ENCODE measurements around the gene PLCB1.

Gene PLCB1

GRCh38 chr20:8305449-8305978 is 173.4 kb downstream of the PLCB1 start:
- Histone ChIP-seq H3K27ac (ENCODE audit: low read depth, low read length, poor library complexity, severe bottlenecking) (peak overlapping the region; percentile 10), H3K27me3 (ENCODE audit: insufficient read depth, low read length) (no peaks in the 10 kb centered on the region), H3K36me3 (ENCODE audit: insufficient read depth, low read length) (no peaks in the 10 kb centered on the region), H3K4me2 (ENCODE audit: low read length) (no peak overlapping the region), H3K79me2 (ENCODE audit: insufficient read depth, low read length) (no peaks in the 10 kb centered on the region), H4K20me1 (ENCODE audit: insufficient read depth, low read length) (no peaks in the 10 kb centered on the region), H2AFZ (ENCODE audit: low read length) (no peak overlapping the region), H3K9ac (ENCODE audit: low read length) (no peak overlapping the region), H3K9me3 (ENCODE audit: low read length) (no peaks in the 10 kb centered on the region), H3K4me3 (ENCODE audit: low read depth, low read length, poor library complexity, severe bottlenecking) (no peak overlapping the region), H3K4me1 (ENCODE audit: insufficient read depth, low read length, severe bottlenecking) (peaks cover 27% of the 10 kb centered on the region), H3K9me2 (ENCODE audit: low read depth, low read length) (no peaks in the 10 kb centered on the region), H3F3A (ENCODE audit: insufficient read depth, low read length) (no peaks in the 10 kb centered on the region)
- TF ChIP-seq EZH2 (IDR thresholded peaks at IDR 0.05; ENCODE audit: borderline replicate concordance, low read length) (no peak), CTCF (IDR thresholded peaks at IDR 0.05; ENCODE audit: low read length) (peak; percentile 86)

- H3K9ac ChIP-seq (ENCODE audit: low read length) = no peak overlapping the region
- no peak overlapping the region for H3K27ac ChIP-seq (ENCODE audit: low read depth, low read length, poor library complexity, severe bottlenecking)
- H3K36me3 ChIP-seq (ENCODE audit: insufficient read depth, low read length) = no peaks in the 10 kb centered on the region
- no peaks in the 10 kb centered on the region for H3K79me2 ChIP-seq (ENCODE audit: insufficient read depth, low read length)
- H3K27me3 ChIP-seq (ENCODE audit: insufficient read depth, low read length) = no peaks in the 10 kb centered on the region
- TF ChIP-seq CTCF (IDR thresholded peaks at IDR 0.05; ENCODE audit: low read length) = no peak
- H3K9me2 ChIP-seq (ENCODE audit: low read depth, low read length) = no peaks in the 10 kb centered on the region
- no peak overlapping the region for H3K4me3 ChIP-seq (ENCODE audit: low read depth, low read length, poor library complexity, severe bottlenecking)
- H2AFZ ChIP-seq (ENCODE audit: low read length) = no peak overlapping the region
- no peaks in the 10 kb centered on the region for H3K9me3 ChIP-seq (ENCODE audit: low read length)
- no peaks in the 10 kb centered on the region for H4K20me1 ChIP-seq (ENCODE audit: insufficient read depth, low read length)
- H3K4me2 ChIP-seq (ENCODE audit: low read length) = no peak overlapping the region
- H3F3A ChIP-seq (ENCODE audit: insufficient read depth, low read length) = no peaks in the 10 kb centered on the region
- H3K4me1 ChIP-seq (ENCODE audit: insufficient read depth, low read length, severe bottlenecking) = peaks cover 27% of the 10 kb centered on the region
Observed at GRCh38 chr20:8306937-8307336, 174.9 kb downstream of the PLCB1 start.

GRCh38 chr20:8309634-8310033 is 177.6 kb downstream of the PLCB1 start:
- no peak overlapping the region for H3K4me2 ChIP-seq (ENCODE audit: low read length)
- no peaks in the 10 kb centered on the region for H3K9me2 ChIP-seq (ENCODE audit: low read depth, low read length)
- H3K4me3 ChIP-seq (ENCODE audit: low read depth, low read length, poor library complexity, severe bottlenecking) = no peak overlapping the region
- no peaks in the 10 kb centered on the region for H3K36me3 ChIP-seq (ENCODE audit: insufficient read depth, low read length)
- H3K4me1 ChIP-seq (ENCODE audit: insufficient read depth, low read length, severe bottlenecking) = peaks cover 27% of the 10 kb centered on the region
- H3K27me3 ChIP-seq (ENCODE audit: insufficient read depth, low read length) = no peaks in the 10 kb centered on the region
- no peaks in the 10 kb centered on the region for H4K20me1 ChIP-seq (ENCODE audit: insufficient read depth, low read length)
- no peaks in the 10 kb centered on the region for H3K79me2 ChIP-seq (ENCODE audit: insufficient read depth, low read length)
- H3K9me3 ChIP-seq (ENCODE audit: low read length) = no peaks in the 10 kb centered on the region
- H3K9ac ChIP-seq (ENCODE audit: low read length) = no peak overlapping the region
- H3F3A ChIP-seq (ENCODE audit: insufficient read depth, low read length) = no peaks in the 10 kb centered on the region
- no peak overlapping the region for H3K27ac ChIP-seq (ENCODE audit: low read depth, low read length, poor library complexity, severe bottlenecking)
- no peak overlapping the region for H2AFZ ChIP-seq (ENCODE audit: low read length)
- TF ChIP-seq EZH2 (IDR thresholded peaks at IDR 0.05; ENCODE audit: borderline replicate concordance, low read length) (no peak), CTCF (IDR thresholded peaks at IDR 0.05; ENCODE audit: low read length) (no peak)
